Gastrocnemius medialis (tissue), 4 donors: ENCODE data around the gene SACS.

Source experiments
- CTCF ChIP-seq, 5 experiments: fragments of 450-650 bp in 3 of 5; fragments of 200-600 bp in 2 of 5; sonication (generic) in 2 of 5; IDR thresholded peaks in 4 of 5; conservative IDR thresholded peaks in 1 of 5; 1 replicate in 4 of 5; 2 replicates in 1 of 5; pipeline ENCODE4 v1.5.1; 2016 to 2019; ENCODE audit warnings: antibody characterized with exemption in 5 of 5, mild to moderate bottlenecking in 3 of 5, moderate library complexity in 3 of 5
- POLR2A ChIP-seq, 2 donors: fragments of 450-650 bp; IDR thresholded peaks; one replicate each; pipeline ENCODE4 v1.6.1; 2017; ENCODE audit warnings: antibody characterized with exemption in 2 of 2, mild to moderate bottlenecking in 2 of 2, moderate library complexity in 2 of 2

GRCh38 chr13:23377983-23378632 is 55.4 kb downstream of the SACS start:
- TF ChIP-seq CTCF (IDR thresholded peaks at IDR 0.05 in 4 of 5, conservative IDR thresholded peaks at IDR 0.05 in 1 of 5) (no peak), POLR2A (IDR thresholded peaks at IDR 0.05) (no peak)
